Measurements from ENCODE around the gene LIN7C. TPM values are rescaled to one million over a fixed set of nuclear protein-coding genes. Genes with fewer than 3 reads are reported as not detected.

Gene LIN7C
- total RNA-seq, 1 donor from 2014 or later, result 93.7 TPM

- H3K4me3 ChIP-seq (ENCODE audit: low read depth, low read length), result peak overlapping the region; percentile 60
- TF ChIP-seq CTCF (IDR thresholded peaks at IDR 0.05; ENCODE audit: insufficient read depth, low read length, severe bottlenecking), result no peak
- FAIRE-seq (no peak), DNase-seq (ENCODE audit: low read depth) (no peak)
- H3K27me3 ChIP-seq (ENCODE audit: control insufficient read depth, insufficient read depth, low read length), result no peaks in the 10 kb centered on the region
- no peaks in the 10 kb centered on the region for H3K36me3 ChIP-seq (ENCODE audit: control insufficient read depth, insufficient read depth, low read length)
Measured at GRCh38 chr11:27505781-27506180, 788 bp downstream of the LIN7C start.

- FAIRE-seq (no peak), DNase-seq (ENCODE audit: low read depth) (no peak)
- Histone ChIP-seq H3K36me3 (ENCODE audit: control insufficient read depth, insufficient read depth, low read length) (peaks cover 3% of the 10 kb centered on the region), H3K4me3 (ENCODE audit: low read depth, low read length) (no peak overlapping the region), H3K27me3 (ENCODE audit: control insufficient read depth, insufficient read depth, low read length) (no peaks in the 10 kb centered on the region)
- no peak for TF ChIP-seq CTCF (IDR thresholded peaks at IDR 0.05; ENCODE audit: insufficient read depth, low read length, severe bottlenecking)
Measured at GRCh38 chr11:27504205-27504604, 2.4 kb downstream of the LIN7C start.

- FAIRE-seq, result no peak
- Histone ChIP-seq H3K27me3 (ENCODE audit: control insufficient read depth, insufficient read depth, low read length) (no peaks in the 10 kb centered on the region), H3K4me3 (ENCODE audit: low read depth, low read length) (no peak overlapping the region), H3K36me3 (ENCODE audit: control insufficient read depth, insufficient read depth, low read length) (peaks cover 3% of the 10 kb centered on the region)
- no peak for TF ChIP-seq CTCF (IDR thresholded peaks at IDR 0.05; ENCODE audit: insufficient read depth, low read length, severe bottlenecking)
- no peak for DNase-seq (ENCODE audit: low read depth)
Measured at GRCh38 chr11:27501100-27501499, 5.5 kb downstream of the LIN7C start.

- FAIRE-seq, result no peak
Measured at GRCh38 chr11:27497911-27498310, 8.7 kb downstream of the LIN7C start.

GRCh38 chr11:27497284-27497866 is 9.2 kb downstream of the LIN7C start:
- FAIRE-seq (no peak), DNase-seq (ENCODE audit: low read depth) (peak; percentile 45)
- Histone ChIP-seq H3K36me3 (ENCODE audit: control insufficient read depth, insufficient read depth, low read length) (peaks cover 4% of the 10 kb centered on the region), H3K27me3 (ENCODE audit: control insufficient read depth, insufficient read depth, low read length) (no peaks in the 10 kb centered on the region), H3K4me3 (ENCODE audit: low read depth, low read length) (no peak overlapping the region)
- TF ChIP-seq CTCF (IDR thresholded peaks at IDR 0.05; ENCODE audit: insufficient read depth, low read length, severe bottlenecking), result peak; percentile 15

More at GRCh38 chr11:27497911-27498310, 8.7 kb downstream of the LIN7C start:
- no peak for TF ChIP-seq CTCF (IDR thresholded peaks at IDR 0.05; ENCODE audit: insufficient read depth, low read length, severe bottlenecking)
- DNase-seq (ENCODE audit: low read depth), result no peak
- Histone ChIP-seq H3K36me3 (ENCODE audit: control insufficient read depth, insufficient read depth, low read length) (peaks cover 4% of the 10 kb centered on the region), H3K27me3 (ENCODE audit: control insufficient read depth, insufficient read depth, low read length) (no peaks in the 10 kb centered on the region), H3K4me3 (ENCODE audit: low read depth, low read length) (no peak overlapping the region)

- FAIRE-seq, result no peak
- Histone ChIP-seq H3K36me3 (ENCODE audit: control insufficient read depth, insufficient read depth, low read length) (peaks cover 6% of the 10 kb centered on the region), H3K4me3 (ENCODE audit: low read depth, low read length) (no peak overlapping the region), H3K27me3 (ENCODE audit: control insufficient read depth, insufficient read depth, low read length) (no peaks in the 10 kb centered on the region)
- DNase-seq (ENCODE audit: low read depth), result no peak
- TF ChIP-seq CTCF (IDR thresholded peaks at IDR 0.05; ENCODE audit: insufficient read depth, low read length, severe bottlenecking), result no peak
Measured at GRCh38 chr11:27496461-27496860, 10.1 kb downstream of the LIN7C start.

Measured in bronchial epithelial cell (primary cell).